Ascending aorta (tissue), 2 donors: ENCODE data around the gene RXFP1. TPM values are rescaled to one million over a fixed set of nuclear protein-coding genes. Genes with fewer than 3 reads are reported as not detected.

Source experiments
- DNase-seq, 2 donors: peaks; one replicate each; pipeline ENCODE4 v3.0.0-alpha.2; 2019; ENCODE audit warnings: low spot score in 2 of 2
- H3K27ac ChIP-seq, 2 donors: fragments of 200-600 bp; sonication (generic); one replicate each; pipeline ENCODE4 v1.5.1; 2016 to 2017; ENCODE audit warnings: mild to moderate bottlenecking in 1 of 2
- H3K27me3 ChIP-seq: fragments of 200-600 bp; sonication (generic); one replicate; pipeline ENCODE4 v1.5.1; 2017
- H3K36me3 ChIP-seq, 2 donors: fragments of 200-600 bp; sonication (generic); one replicate each; pipeline ENCODE4 v1.5.1; 2016
- H3K4me1 ChIP-seq, 2 donors: fragments of 200-600 bp; sonication (generic); one replicate each; pipeline ENCODE4 v1.5.1; 2016 to 2017; ENCODE audit warnings: mild to moderate bottlenecking in 1 of 2
- H3K4me3 ChIP-seq, 2 donors: fragments of 200-600 bp; sonication (generic); one replicate each; pipeline ENCODE4 v1.5.1; 2016 to 2017; ENCODE audit warnings: mild to moderate bottlenecking in 1 of 2
- H3K9me3 ChIP-seq, 2 donors: fragments of 200-600 bp; sonication (generic); one replicate each; pipeline ENCODE4 v1.5.1; 2016
- intact Hi-C: fragments of 100-400 bp; cut with DNase I; formaldehyde crosslinking; loops from one replicate; pipeline ENCODE4 v1.15.1; 2023
- total RNA-seq: library from RNA; depleted of rRNA; stranded (reverse); fragments of >200 nt; gene quantifications from one replicate; pipeline ENCODE4 v1.1.0, GENCODE V29; 2016
- TF ChIP-seq, protein P1 (sequence below), 3 experiments: fragments of 200-600 bp in 2 of 3; fragments of 450-650 bp in 1 of 3; sonication (generic) in 2 of 3; IDR thresholded peaks; one replicate each; pipeline ENCODE4 v1.5.1; 2016 to 2019; ENCODE audit warnings: antibody characterized with exemption in 3 of 3, mild to moderate bottlenecking in 1 of 3, moderate library complexity in 1 of 3

Gene RXFP1
- total RNA-seq, 1 donor from 2014 or later, result 0.75 TPM

DNA sequence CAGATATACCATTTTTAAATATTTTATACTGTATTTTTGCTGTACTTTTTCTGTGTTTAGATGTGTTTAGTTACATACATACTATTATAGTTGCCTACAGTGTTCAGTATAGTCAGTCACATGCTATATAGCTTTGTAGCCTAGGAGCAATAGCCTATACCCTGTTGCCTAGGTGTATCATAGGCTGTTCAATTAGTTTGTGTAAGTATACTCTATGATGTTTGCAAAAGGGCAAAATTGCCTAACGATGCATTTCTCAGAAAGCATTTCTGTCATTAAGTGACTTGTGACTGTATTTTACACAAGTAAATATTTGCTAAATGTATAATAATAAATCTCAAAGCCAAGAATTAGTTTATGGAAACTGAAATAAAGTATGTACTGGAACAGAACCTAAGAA lies 159.9 kb downstream of the RXFP1 start:
- Histone ChIP-seq H3K27ac (no peak overlapping the region), H3K36me3 (peaks cover 23 to 33% of the 10 kb centered on the region in 2 donors), H3K4me3 (no peak overlapping the region), H3K4me1 (no peaks in the 10 kb centered on the region), H3K27me3 (no peaks in the 10 kb centered on the region), H3K9me3 (no peaks in the 10 kb centered on the region)
- intact Hi-C loops, result no loop called here
- DNase-seq, result no peak
- TF ChIP-seq, protein P1, sequence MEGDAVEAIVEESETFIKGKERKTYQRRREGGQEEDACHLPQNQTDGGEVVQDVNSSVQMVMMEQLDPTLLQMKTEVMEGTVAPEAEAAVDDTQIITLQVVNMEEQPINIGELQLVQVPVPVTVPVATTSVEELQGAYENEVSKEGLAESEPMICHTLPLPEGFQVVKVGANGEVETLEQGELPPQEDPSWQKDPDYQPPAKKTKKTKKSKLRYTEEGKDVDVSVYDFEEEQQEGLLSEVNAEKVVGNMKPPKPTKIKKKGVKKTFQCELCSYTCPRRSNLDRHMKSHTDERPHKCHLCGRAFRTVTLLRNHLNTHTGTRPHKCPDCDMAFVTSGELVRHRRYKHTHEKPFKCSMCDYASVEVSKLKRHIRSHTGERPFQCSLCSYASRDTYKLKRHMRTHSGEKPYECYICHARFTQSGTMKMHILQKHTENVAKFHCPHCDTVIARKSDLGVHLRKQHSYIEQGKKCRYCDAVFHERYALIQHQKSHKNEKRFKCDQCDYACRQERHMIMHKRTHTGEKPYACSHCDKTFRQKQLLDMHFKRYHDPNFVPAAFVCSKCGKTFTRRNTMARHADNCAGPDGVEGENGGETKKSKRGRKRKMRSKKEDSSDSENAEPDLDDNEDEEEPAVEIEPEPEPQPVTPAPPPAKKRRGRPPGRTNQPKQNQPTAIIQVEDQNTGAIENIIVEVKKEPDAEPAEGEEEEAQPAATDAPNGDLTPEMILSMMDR (IDR thresholded peaks at IDR 0.05), result no peak

GRCh38 chr4:158682066-158682465 lies 160.4 kb downstream of the RXFP1 start:
- Histone ChIP-seq H3K27ac (no peak overlapping the region), H3K9me3 (no peaks in the 10 kb centered on the region), H3K4me1 (no peaks in the 10 kb centered on the region), H3K36me3 (peaks cover 27 to 33% of the 10 kb centered on the region in 2 donors), H3K4me3 (no peak overlapping the region), H3K27me3 (no peaks in the 10 kb centered on the region)
- DNase-seq, result no peak
- intact Hi-C loops, result no loop called here
- TF ChIP-seq, protein P1 (IDR thresholded peaks at IDR 0.05), result no peak

DNA sequence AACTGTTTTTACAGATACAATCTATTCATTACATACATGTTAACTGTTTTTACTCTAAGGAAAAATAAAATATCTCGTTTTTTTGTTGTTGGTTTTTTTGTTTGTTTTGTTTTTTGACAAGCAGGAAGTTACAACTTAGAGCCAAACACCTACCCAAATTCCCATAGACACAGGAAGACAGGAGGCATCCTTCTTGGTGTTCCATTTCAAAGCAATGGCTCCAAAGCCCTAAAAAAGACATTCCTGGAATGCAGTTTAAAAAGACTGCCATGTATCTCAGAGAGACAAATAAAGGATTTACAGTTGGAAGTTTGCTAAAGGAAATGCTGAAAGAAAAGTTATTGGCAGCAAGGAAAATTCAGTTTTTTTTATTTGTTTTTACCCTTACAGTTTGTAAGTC lies 167.1 kb downstream of the RXFP1 start:
- DNase-seq, result no peak
- intact Hi-C loops, result no loop called here
- TF ChIP-seq, protein P1 (IDR thresholded peaks at IDR 0.05), result no peak
- no peaks in the 10 kb centered on the region for H3K9me3 ChIP-seq
- no peaks in the 10 kb centered on the region for H3K4me1 ChIP-seq
- H3K36me3 ChIP-seq, result peaks cover 11 to 48% of the 10 kb centered on the region in 2 donors
- no peaks in the 10 kb centered on the region for H3K27me3 ChIP-seq
- no peak overlapping the region for H3K4me3 ChIP-seq
- H3K27ac ChIP-seq, result no peak overlapping the region

Other genes with a start within 250 kb of the RXFP1 start
- gene C4orf46, start 150.0 kb downstream of the RXFP1 start, total RNA-seq, result 0.75 TPM
- gene ETFDH, start 150.4 kb downstream of the RXFP1 start, total RNA-seq, result 1.4 TPM
- gene PPID, start 201.5 kb downstream of the RXFP1 start, total RNA-seq, result 20.8 TPM
- gene FNIP2, start 247.1 kb downstream of the RXFP1 start, total RNA-seq, result 44.1 TPM